Lung microvascular endothelial cell (primary cell): ENCODE measurements around the gene ARHGAP20. TPM values are rescaled to one million over a fixed set of nuclear protein-coding genes. Genes with fewer than 3 reads are reported as not detected.

ENCODE experiments used
- DNase-seq, 2 donors: peaks; one replicate each; pipeline versions ENCODE4 v3.0.0 to v3.0.0-alpha.2; 2010; ENCODE audit warnings: low read depth in 2 of 2
- total RNA-seq: library from RNA; depleted of rRNA; stranded (reverse); fragments of >200 nt; gene quantifications from 2 replicates; pipeline ENCODE4 v1.2.1, GENCODE V29; 2014

The ARHGAP20 gene
- 0.20 and 0.22 TPM in 2 replicates for total RNA-seq

GRCh38 chr11:110711776-110712658 is at the start of gene ARHGAP20:
TSS of gene ARHGAP20 (minus strand) at chr11:110712437. CDS start at chr11:110712231, 206 bp downstream.
- peak; percentile 57 to 75 for DNase-seq

GRCh38 chr11:110761991-110762390 is 49.8 kb upstream of the ARHGAP20 start:
- peak in 1 of 2 donors; percentile 38 for DNase-seq

GRCh38 chr11:110761131-110761530 is 48.9 kb upstream of the ARHGAP20 start:
- no peak for DNase-seq

- peak in 1 of 2 donors; percentile 38 for DNase-seq
Measured at GRCh38 chr11:110759972-110760381, 47.7 kb upstream of the ARHGAP20 start.

- no peak for DNase-seq
Measured at GRCh38 chr11:110757962-110758755, 45.9 kb upstream of the ARHGAP20 start.

- no peak for DNase-seq
Measured at GRCh38 chr11:110757066-110757465, 44.8 kb upstream of the ARHGAP20 start.

- DNase-seq = no peak
Measured at GRCh38 chr11:110755941-110756340, 43.7 kb upstream of the ARHGAP20 start.

- DNase-seq = no peak
Measured at GRCh38 chr11:110752890-110753289, 40.7 kb upstream of the ARHGAP20 start.

- DNase-seq = no peak
Measured at GRCh38 chr11:110750100-110750499, 37.9 kb upstream of the ARHGAP20 start.

- DNase-seq = peak in 1 of 2 donors; percentile 70
Measured at GRCh38 chr11:110747531-110747930, 35.3 kb upstream of the ARHGAP20 start.

- DNase-seq = no peak
Measured at GRCh38 chr11:110738641-110739040, 26.4 kb upstream of the ARHGAP20 start.

GRCh38 chr11:110737593-110737992 is 25.4 kb upstream of the ARHGAP20 start:
- no peak for DNase-seq

GRCh38 chr11:110736171-110736553 is 23.9 kb upstream of the ARHGAP20 start:
- no peak for DNase-seq

- DNase-seq = no peak
Measured at GRCh38 chr11:110735455-110736170, 23.4 kb upstream of the ARHGAP20 start.

GRCh38 chr11:110734790-110735189 is 22.6 kb upstream of the ARHGAP20 start:
- no peak for DNase-seq

GRCh38 chr11:110730773-110731172 is 18.5 kb upstream of the ARHGAP20 start:
- DNase-seq = no peak

- DNase-seq = no peak
Measured at GRCh38 chr11:110728883-110729282, 16.6 kb upstream of the ARHGAP20 start.

- no peak for DNase-seq
Measured at GRCh38 chr11:110728476-110728875, 16.2 kb upstream of the ARHGAP20 start.

- DNase-seq = no peak
Measured at GRCh38 chr11:110724358-110724757, 12.1 kb upstream of the ARHGAP20 start.

- no peak for DNase-seq
Measured at GRCh38 chr11:110720431-110721275, 8.4 kb upstream of the ARHGAP20 start.

GRCh38 chr11:110716361-110716760 is 4.1 kb upstream of the ARHGAP20 start:
- peak in 1 of 2 donors; percentile 46 for DNase-seq
